ENCODE data around the gene VGF. TPM values are rescaled to one million over a fixed set of nuclear protein-coding genes. Genes with fewer than 3 reads are reported as not detected.
"Not testable (repeated sequence)": the region's sequence is repeated elsewhere in the genome, so short reads cannot be mapped to it uniquely, and the experiment has no call there.

VGF gene
- total RNA-seq, 1 donor from 2014 or later, result 20.9 TPM

GRCh38 chr7:101133621-101134398, 31.6 kb downstream of the VGF start:
- DNase-seq (ENCODE audit: low read depth), result no peak
- TF ChIP-seq, protein P1, sequence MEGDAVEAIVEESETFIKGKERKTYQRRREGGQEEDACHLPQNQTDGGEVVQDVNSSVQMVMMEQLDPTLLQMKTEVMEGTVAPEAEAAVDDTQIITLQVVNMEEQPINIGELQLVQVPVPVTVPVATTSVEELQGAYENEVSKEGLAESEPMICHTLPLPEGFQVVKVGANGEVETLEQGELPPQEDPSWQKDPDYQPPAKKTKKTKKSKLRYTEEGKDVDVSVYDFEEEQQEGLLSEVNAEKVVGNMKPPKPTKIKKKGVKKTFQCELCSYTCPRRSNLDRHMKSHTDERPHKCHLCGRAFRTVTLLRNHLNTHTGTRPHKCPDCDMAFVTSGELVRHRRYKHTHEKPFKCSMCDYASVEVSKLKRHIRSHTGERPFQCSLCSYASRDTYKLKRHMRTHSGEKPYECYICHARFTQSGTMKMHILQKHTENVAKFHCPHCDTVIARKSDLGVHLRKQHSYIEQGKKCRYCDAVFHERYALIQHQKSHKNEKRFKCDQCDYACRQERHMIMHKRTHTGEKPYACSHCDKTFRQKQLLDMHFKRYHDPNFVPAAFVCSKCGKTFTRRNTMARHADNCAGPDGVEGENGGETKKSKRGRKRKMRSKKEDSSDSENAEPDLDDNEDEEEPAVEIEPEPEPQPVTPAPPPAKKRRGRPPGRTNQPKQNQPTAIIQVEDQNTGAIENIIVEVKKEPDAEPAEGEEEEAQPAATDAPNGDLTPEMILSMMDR (conservative IDR thresholded peaks at IDR 0.05; ENCODE audit: low read depth, low read length), result no peak
- no peak overlapping the region for H3K4me3 ChIP-seq (ENCODE audit: low read depth, low read length)

DNA sequence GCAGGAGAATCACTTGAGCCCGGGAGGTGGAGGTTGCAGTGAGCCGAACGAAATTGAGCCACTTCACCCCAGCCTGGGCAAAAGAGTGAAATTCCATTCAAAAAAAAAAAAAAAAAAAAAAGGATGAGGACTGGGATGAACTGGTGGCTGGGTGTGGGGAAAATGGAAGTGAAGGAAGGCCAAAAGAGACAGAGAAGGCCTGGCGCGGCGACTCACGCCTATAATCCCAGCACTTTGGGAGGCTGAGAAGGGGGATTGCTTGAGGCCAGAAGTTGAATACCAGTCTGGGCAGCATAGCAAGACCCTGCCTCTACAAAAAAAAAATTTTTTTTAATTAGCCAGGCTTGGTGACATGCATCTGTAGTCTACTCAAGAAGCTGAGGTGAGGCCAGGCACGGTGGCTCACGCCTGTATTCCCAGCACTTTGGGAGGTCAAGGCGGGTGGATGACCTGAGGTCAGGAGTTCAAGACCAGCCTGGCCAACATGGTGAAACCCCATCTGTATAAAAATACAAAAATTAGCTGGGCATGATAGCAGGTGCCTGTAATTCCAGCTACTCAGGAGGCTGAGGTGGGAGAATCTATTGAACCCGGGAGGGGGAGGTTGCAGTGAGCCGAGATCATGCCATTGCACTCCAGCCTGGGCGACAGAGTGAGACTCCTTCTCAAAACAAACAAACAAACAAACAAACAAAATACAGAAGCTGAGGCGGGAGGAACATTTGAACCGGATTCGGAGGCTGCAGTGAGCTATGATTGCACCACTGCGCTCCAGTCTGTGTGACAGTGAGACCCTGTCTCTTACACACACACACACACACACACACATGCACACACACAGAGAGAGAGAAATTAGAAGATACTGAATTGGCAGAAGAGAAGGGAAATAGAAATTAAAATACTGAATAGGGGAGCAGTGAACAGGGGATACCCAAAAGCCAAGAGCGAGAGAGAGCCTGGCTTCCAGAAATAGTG, 32.5 kb downstream of the VGF start:
- not testable (repeated sequence) for H3K4me3 ChIP-seq (ENCODE audit: low read depth, low read length); DNase-seq (ENCODE audit: low read depth)

DNA sequence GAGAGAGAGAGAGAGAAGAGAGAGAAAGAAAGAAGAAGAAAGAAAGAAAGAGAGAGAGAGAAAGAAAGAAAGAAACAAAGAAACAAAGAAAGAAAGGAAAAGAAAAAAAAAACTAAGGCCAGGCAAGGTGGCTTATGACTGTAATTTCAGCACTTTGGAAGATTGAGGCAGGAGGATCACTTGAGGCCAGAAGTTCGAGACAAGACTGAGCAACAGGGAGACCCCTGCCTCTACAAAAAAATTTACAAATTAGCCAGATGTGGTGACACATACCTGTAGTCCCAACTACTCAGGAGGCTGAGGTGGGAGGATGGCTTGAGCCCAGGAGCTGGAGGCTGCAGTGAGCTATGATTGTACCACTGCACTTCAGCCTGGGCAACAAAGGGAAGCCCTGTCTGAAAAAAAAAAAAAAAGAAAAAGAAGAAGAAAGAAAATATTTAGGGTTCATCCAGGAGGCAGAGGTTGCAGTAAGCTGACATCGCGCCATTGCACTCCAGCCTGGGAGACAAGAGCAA, 35.7 kb downstream of the VGF start:
- H3K4me3 ChIP-seq (ENCODE audit: low read depth, low read length), result peak overlapping the region; percentile 19
- DNase-seq (ENCODE audit: low read depth), result no peak
- TF ChIP-seq, protein P1 (conservative IDR thresholded peaks at IDR 0.05; ENCODE audit: low read depth, low read length), result no peak

GRCh38 chr7:101128040-101128834, 37.1 kb downstream of the VGF start:
- no peak for DNase-seq (ENCODE audit: low read depth)
- TF ChIP-seq, protein P1 (conservative IDR thresholded peaks at IDR 0.05; ENCODE audit: low read depth, low read length), result no peak

DNA sequence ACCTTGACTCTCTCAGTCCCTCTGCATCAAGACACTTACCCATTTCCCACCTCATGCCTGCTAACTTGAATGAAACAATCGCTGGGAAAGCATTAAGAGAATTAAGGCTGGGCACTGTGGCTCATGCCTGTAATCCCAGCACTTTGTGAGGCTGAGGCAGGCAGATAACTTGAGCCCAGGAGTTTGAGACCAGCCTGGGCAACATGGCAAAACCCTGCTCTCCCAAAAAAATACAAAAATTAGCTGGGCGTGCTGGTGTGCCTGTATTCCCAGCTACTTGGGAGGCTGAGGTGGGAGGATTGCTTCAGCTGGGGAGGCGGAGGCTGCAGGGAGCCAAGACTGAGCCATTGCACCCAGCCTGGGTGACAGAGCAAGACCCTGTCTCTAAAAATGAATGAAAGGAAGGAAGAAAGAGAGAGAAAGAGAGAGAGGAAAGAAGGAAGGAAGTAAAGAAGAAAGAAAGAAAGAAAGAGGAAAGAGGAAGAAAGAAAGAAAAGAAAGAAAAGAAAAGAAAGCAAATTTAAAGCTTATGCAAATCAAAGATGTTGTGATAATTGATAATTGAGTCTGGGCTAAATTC, 37.8 kb downstream of the VGF start:
- DNase-seq (ENCODE audit: low read depth), result no peak
- TF ChIP-seq, protein P1 (conservative IDR thresholded peaks at IDR 0.05; ENCODE audit: low read depth, low read length), result no peak
- H3K4me3 ChIP-seq (ENCODE audit: low read depth, low read length), result peak overlapping the region; percentile 79

More at GRCh38 chr7:101128040-101128834, 37.1 kb downstream of the VGF start:
- peak overlapping the region; percentile 79 for H3K4me3 ChIP-seq (ENCODE audit: low read depth, low read length)

- H3K4me3 ChIP-seq (ENCODE audit: low read depth, low read length), result peak within 1 kb of the TSS; percentile 79
- TF ChIP-seq, protein P1 (conservative IDR thresholded peaks at IDR 0.05; ENCODE audit: low read depth, low read length), result peak; percentile 33
- DNase-seq (ENCODE audit: low read depth), result peak; percentile 86
Measured at GRCh38 chr7:101126651-101127459, 38.5 kb downstream of the VGF start, which contains the start of gene SERPINE1. Gene SERPINE1, plus strand, starts transcription at chr7:101127104. Its CDS starts 1,290 bp downstream, at chr7:101128394.

Measured in epithelial cell of proximal tubule (primary cell).